GM12878 (cell line): ENCODE data around the gene LRRC37A3. TPM values are rescaled to one million over a fixed set of nuclear protein-coding genes. Genes with fewer than 3 reads are reported as not detected.

ENCODE experiments used
- ATAC-seq: fragments of 200-7000 bp; cut with Tn5 transposase; 3 replicates; pipeline ENCODE4 v1.9.1; 2020; ENCODE audit warnings: mild to moderate bottlenecking, moderate library complexity
- BruUV-seq: library from RNA; stranded (reverse); fragments of 400-500 nt; replicated peaks from 2 replicates; lab custom pipeline; 2021; lab: Mats Ljungman, UMichigan
- CTCF ChIA-PET: fragments of 300-600 bp; sonication (Branson Sonifier 250); formaldehyde crosslinking; extraction: SDS; loops from one replicate; lab custom pipeline; 2021; ENCODE audit warnings: inconsistent platforms; lab: Yijun Ruan, JAX
- POLR2A ChIA-PET: fragments of 350-600 bp; formaldehyde crosslinking; extraction: SDS; loops from one replicate; lab custom pipeline; 2021; ENCODE audit warnings: inconsistent platforms; lab: Charles Lee
- RAD21 ChIA-PET: fragments of 300-600 bp; sonication (Branson Sonifier 250); formaldehyde crosslinking; loops from one replicate; lab custom pipeline; 2023; ENCODE audit warnings: antibody characterized with exemption; ENCODE audit not compliant: unreplicated experiment; lab: Charles Lee
- SMC1A ChIA-PET: fragments of 300-600 bp; sonication (Branson Sonifier 250); formaldehyde crosslinking; loops from one replicate; lab custom pipeline; 2023; ENCODE audit not compliant: unreplicated experiment, uncharacterized antibody; lab: Charles Lee
- DNase-seq: peaks from one replicate; pipeline ENCODE4 v3.0.0-alpha.2; 2011; ENCODE audit warnings: low read depth, low spot score
- FAIRE-seq: peaks from 3 replicates; lab custom pipeline; 2011; peaks lifted over from hg19 to GRCh38; lab: Jason Lieb, UNC
- H2AFZ ChIP-seq: 2 replicates; pipeline ENCODE4 v1.6.0; 2011; ENCODE audit warnings: low read depth, low read length, control low read depth; ENCODE audit not compliant: control insufficient read depth
- H3K27ac ChIP-seq: 2 replicates; pipeline ENCODE4 v1.5.1; 2011; ENCODE audit warnings: control low read depth; ENCODE audit not compliant: control insufficient read depth, insufficient read depth
- H3K27me3 ChIP-seq, 2 experiments: replicated peaks in 1 of 2; 2 replicates each; pipeline versions ENCODE4 v1.6.0 to v1.6.1; 2011; ENCODE audit warnings: low read length in 1 of 2; ENCODE audit not compliant: control insufficient read depth in 2 of 2, insufficient read depth in 2 of 2
- H3K36me3 ChIP-seq, 2 experiments: 2 replicates each; pipeline ENCODE4 v1.5.1; 2011; ENCODE audit warnings: low read length in 1 of 2; ENCODE audit not compliant: control insufficient read depth in 2 of 2, insufficient read depth in 2 of 2
- H3K4me1 ChIP-seq: 2 replicates; pipeline ENCODE4 v1.6.1; 2011; ENCODE audit warnings: mild to moderate bottlenecking, low read length, moderate library complexity, mixed read lengths; ENCODE audit not compliant: control insufficient read depth, insufficient read depth
- H3K4me2 ChIP-seq: 2 replicates; pipeline ENCODE4 v1.6.0; 2011; ENCODE audit warnings: control low read depth; ENCODE audit not compliant: control insufficient read depth, insufficient read depth
- H3K4me3 ChIP-seq: fragments of 200-600 bp; sonication (generic); 2 replicates; pipeline ENCODE4 v1.5.1; 2016
- H3K79me2 ChIP-seq: 2 replicates; pipeline ENCODE4 v1.6.0; 2011; ENCODE audit warnings: low read length; ENCODE audit not compliant: control insufficient read depth, insufficient read depth
- H3K9ac ChIP-seq: 2 replicates; pipeline ENCODE4 v1.8.0; 2011; ENCODE audit warnings: low read length, control low read depth, mixed read lengths; ENCODE audit not compliant: control insufficient read depth, insufficient read depth
- H3K9me3 ChIP-seq: replicated peaks from 3 replicates; pipeline ENCODE4 v1.5.1; 2011; ENCODE audit warnings: mild to moderate bottlenecking, low read length; ENCODE audit not compliant: control insufficient read depth, insufficient read depth
- H4K20me1 ChIP-seq: 2 replicates; pipeline ENCODE4 v1.6.0; 2011; ENCODE audit not compliant: control insufficient read depth, insufficient read depth
- CHD1 ChIP-seq: IDR thresholded peaks from 2 replicates; pipeline ENCODE4 v1.6.1; 2012; ENCODE audit warnings: low read depth, low read length, improper control_type of control experiment
- IKZF1 ChIP-seq: fragments of 450-650 bp; conservative IDR thresholded peaks from 2 replicates; pipeline ENCODE4 v1.6.1; 2017; ENCODE audit warnings: antibody characterized with exemption, mild to moderate bottlenecking
- MLLT1 ChIP-seq: fragments of 450-650 bp; IDR thresholded peaks from 2 replicates; pipeline ENCODE4 v1.6.1; 2016; ENCODE audit warnings: mild to moderate bottlenecking
- SIX5 ChIP-seq: IDR thresholded peaks from 2 replicates; pipeline ENCODE4 v1.6.1; 2011; ENCODE audit warnings: mild to moderate bottlenecking, low read depth, low read length, moderate library complexity; ENCODE audit not compliant: severe bottlenecking
- SMC3 ChIP-seq: IDR thresholded peaks from 2 replicates; pipeline ENCODE4 v1.6.1; 2011; ENCODE audit warnings: low read length, improper control_type of control experiment, borderline replicate concordance
- STAT1 ChIP-seq: fragments of 450-650 bp; conservative IDR thresholded peaks from 2 replicates; pipeline ENCODE4 v1.6.1; 2014; ENCODE audit warnings: antibody characterized with exemption, mild to moderate bottlenecking
- YBX1 ChIP-seq: fragments of 450-650 bp; IDR thresholded peaks from 2 replicates; pipeline ENCODE4 v1.6.1; 2016; ENCODE audit warnings: antibody characterized with exemption
- in situ Hi-C: fragments of 300-500 bp; cut with MboI; formaldehyde crosslinking; loops from 9 replicates; pipeline ENCODE4 v1.14.3; 2018; ENCODE audit warnings: mixed read lengths
- intact Hi-C: fragments of 100-400 bp; cut with micrococcal nuclease; formaldehyde crosslinking; loops from one replicate; pipeline ENCODE4 v1.14.2; 2022; ENCODE audit not compliant: unreplicated experiment
- polyA plus RNA-seq, 11 experiments: library from polyadenylated mRNA; depleted of rRNA in 4 of 11; unstranded in 6 of 11; stranded (reverse) in 5 of 11; fragments of >200 nt; fragmentation: Nextera tagmentation in 4 of 11; fragmentation: Illumina TruSeq in 1 of 11; extraction: Ambion mirVana in 4 of 11; extraction: Trizol in 1 of 11; gene quantifications; 1 replicate in 1 of 11; 2 replicates in 10 of 11; pipeline versions ENCODE4 v1.2.1 to v1.2.3, GENCODE V29; 2011 to 2016; ENCODE audit warnings: inconsistent platforms in 2 of 11, missing spikeins in 2 of 11, low read depth in 1 of 11
- total RNA-seq, 4 experiments: library from RNA; depleted of rRNA in 3 of 4; stranded (reverse); fragments of >200 nt in 3 of 4; fragmentation: Illumina TruSeq in 1 of 4; extraction: Trizol in 1 of 4; gene quantifications; 2 replicates each; pipeline versions ENCODE4 v1.2.1 to v1.2.3, GENCODE V29; 2013 to 2021
- TF ChIP-seq, protein P1 (sequence below): IDR thresholded peaks from 2 replicates; pipeline ENCODE4 v1.6.1; 2012; ENCODE audit warnings: low read depth, low read length, improper control_type of control experiment

LRRC37A3 gene
- total and polyA plus RNA-seq, 10 of the 15 experiments (the other 5 are each of a cell fraction or from before 2014, with no cell fraction given), result 0.18 to 10.0 (median 2.7) TPM

- FAIRE-seq, result no peak
- intact Hi-C loops, result no loop called here
- POLR2A ChIA-PET, result interaction anchor here (1.0 kb wide), 1 partner anchor 21 kb away, joined by 3 read pairs; no protein-coding TSS in a partner anchor
Observed at GRCh38 chr17:64938290-64938689, 19.0 kb upstream of the LRRC37A3 start.

More at GRCh38 chr17:64938290-64938689, 19.0 kb upstream of the LRRC37A3 start:
- no peaks in the 10 kb centered on the region for H3K27me3 ChIP-seq
- TF ChIP-seq, protein P1, sequence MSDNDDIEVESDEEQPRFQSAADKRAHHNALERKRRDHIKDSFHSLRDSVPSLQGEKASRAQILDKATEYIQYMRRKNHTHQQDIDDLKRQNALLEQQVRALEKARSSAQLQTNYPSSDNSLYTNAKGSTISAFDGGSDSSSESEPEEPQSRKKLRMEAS, result no peak
- TF ChIP-seq MLLT1, result no peak
- no peak for TF ChIP-seq IKZF1
- no peak for TF ChIP-seq SIX5
- no peak for TF ChIP-seq YBX1
- TF ChIP-seq STAT1, result no peak
- no peak for TF ChIP-seq SMC3
- no peak for TF ChIP-seq CHD1
- TF ChIP-seq, all 136 proteins: peak for 0
- SMC1A ChIA-PET, result interaction anchor here (0.5 to 1.6 kb wide), 5 partner anchors 19 to 289 kb away, joined by 3 to 4 read pairs (median 3); partner anchors contain the start of gene LRRC37A3
- RAD21 ChIA-PET, result interaction anchor here (0.7 to 1.5 kb wide), 4 partner anchors 160 to 519 kb away, joined by 3 to 7 read pairs (median 4); no protein-coding TSS in a partner anchor
- Histone ChIP-seq H3K36me3 (no peaks in the 10 kb centered on the region), H2AFZ (no peak overlapping the region; the same call in 1 of the 2 replicates), H3K4me3 (no peak overlapping the region), H4K20me1 (no peaks in the 10 kb centered on the region), H3K27ac (no peak overlapping the region), H3K79me2 (no peaks in the 10 kb centered on the region), H3K4me1 (peaks cover 9% of the 10 kb centered on the region), H3K9ac (no peak overlapping the region), H3K4me2 (no peak overlapping the region), H3K9me3 (no peaks in the 10 kb centered on the region)
- in situ Hi-C loops, result no loop called here
- no TSS peak for BruUV-seq
- CTCF ChIA-PET, result interaction anchor here (0.6 to 2.7 kb wide), 17 partner anchors 11 to 658 kb away, joined by 3 to 23 read pairs (median 4); partner anchors contain the start of gene LRRC37A3
- DNase-seq (no peak), ATAC-seq (no peak)
